ENCODE data around the gene HCN2.

Gene HCN2

GRCh38 chr19:645912-646778, 56.5 kb downstream of the HCN2 start:
- Mint-ChIP-seq H3K36me3 (ENCODE audit: low read depth) (peaks cover 77% of the 10 kb centered on the region), H3K4me1 (ENCODE audit: low read depth) (no peaks in the 10 kb centered on the region), H3K27me3 (peaks cover 4% of the 10 kb centered on the region), H3K9me3 (no peaks in the 10 kb centered on the region), H3K4me3 (no peak overlapping the region), H3K27ac (no peak overlapping the region)
- intact Hi-C loops (cut with micrococcal nuclease): no loop called here

- no peaks in the 10 kb centered on the region for H3K27me3 Mint-ChIP-seq
- peaks cover 85% of the 10 kb centered on the region for H3K36me3 Mint-ChIP-seq (ENCODE audit: low read depth)
- no peak overlapping the region for H3K4me3 Mint-ChIP-seq
- H3K4me1 Mint-ChIP-seq (ENCODE audit: low read depth): no peaks in the 10 kb centered on the region
- H3K9me3 Mint-ChIP-seq: no peaks in the 10 kb centered on the region
- no peak overlapping the region for H3K27ac Mint-ChIP-seq
- intact Hi-C loops (cut with micrococcal nuclease): no loop called here
Observed at GRCh38 chr19:646779-647565, 57.3 kb downstream of the HCN2 start.

GRCh38 chr19:647566-648284, 58.0 kb downstream of the HCN2 start:
- Mint-ChIP-seq H3K27ac (no peak overlapping the region), H3K4me3 (no peak overlapping the region), H3K9me3 (no peaks in the 10 kb centered on the region), H3K27me3 (no peaks in the 10 kb centered on the region), H3K4me1 (ENCODE audit: low read depth) (no peaks in the 10 kb centered on the region), H3K36me3 (ENCODE audit: low read depth) (peaks cover 93% of the 10 kb centered on the region)
- intact Hi-C loops (cut with micrococcal nuclease): no loop called here

- H3K4me1 Mint-ChIP-seq (ENCODE audit: low read depth): no peaks in the 10 kb centered on the region
- intact Hi-C loops (cut with micrococcal nuclease): no loop called here
- no peak overlapping the region for H3K4me3 Mint-ChIP-seq
- H3K36me3 Mint-ChIP-seq (ENCODE audit: low read depth): peaks cover 99% of the 10 kb centered on the region
- H3K9me3 Mint-ChIP-seq: no peaks in the 10 kb centered on the region
- no peak overlapping the region for H3K27ac Mint-ChIP-seq
- H3K27me3 Mint-ChIP-seq: no peaks in the 10 kb centered on the region
Observed at GRCh38 chr19:648305-648704, 58.6 kb downstream of the HCN2 start.

- H3K4me3 Mint-ChIP-seq: no peak overlapping the region
- H3K27ac Mint-ChIP-seq: no peak overlapping the region
- H3K27me3 Mint-ChIP-seq: no peaks in the 10 kb centered on the region
- H3K36me3 Mint-ChIP-seq (ENCODE audit: low read depth): peaks cover 100% of the 10 kb centered on the region
- intact Hi-C loops (cut with micrococcal nuclease): no loop called here
- H3K9me3 Mint-ChIP-seq: no peaks in the 10 kb centered on the region
- no peaks in the 10 kb centered on the region for H3K4me1 Mint-ChIP-seq (ENCODE audit: low read depth)
Observed at GRCh38 chr19:648904-649801, 59.5 kb downstream of the HCN2 start.

GRCh38 chr19:650121-650520, 60.4 kb downstream of the HCN2 start:
- no peaks in the 10 kb centered on the region for H3K9me3 Mint-ChIP-seq
- no peaks in the 10 kb centered on the region for H3K27me3 Mint-ChIP-seq
- H3K4me3 Mint-ChIP-seq: no peak overlapping the region
- peaks cover 100% of the 10 kb centered on the region for H3K36me3 Mint-ChIP-seq (ENCODE audit: low read depth)
- peaks cover 6% of the 10 kb centered on the region for H3K4me1 Mint-ChIP-seq (ENCODE audit: low read depth)
- no peak overlapping the region for H3K27ac Mint-ChIP-seq
- intact Hi-C loops (cut with micrococcal nuclease): no loop called here

- H3K4me3 Mint-ChIP-seq: no peak overlapping the region
- intact Hi-C loops (cut with micrococcal nuclease): no loop called here
- peaks cover 17% of the 10 kb centered on the region for H3K4me1 Mint-ChIP-seq (ENCODE audit: low read depth)
- H3K36me3 Mint-ChIP-seq (ENCODE audit: low read depth): peaks cover 100% of the 10 kb centered on the region
- no peaks in the 10 kb centered on the region for H3K27me3 Mint-ChIP-seq
- H3K9me3 Mint-ChIP-seq: no peaks in the 10 kb centered on the region
- no peak overlapping the region for H3K27ac Mint-ChIP-seq
Observed at GRCh38 chr19:651114-651818, 61.6 kb downstream of the HCN2 start.

GRCh38 chr19:651991-652390, 62.3 kb downstream of the HCN2 start:
- Mint-ChIP-seq H3K4me1 (ENCODE audit: low read depth) (peaks cover 24% of the 10 kb centered on the region), H3K27ac (no peak overlapping the region), H3K9me3 (no peaks in the 10 kb centered on the region), H3K4me3 (no peak overlapping the region), H3K27me3 (no peaks in the 10 kb centered on the region), H3K36me3 (ENCODE audit: low read depth) (peaks cover 100% of the 10 kb centered on the region)
- intact Hi-C loops (cut with micrococcal nuclease): no loop called here

- peaks cover 100% of the 10 kb centered on the region for H3K36me3 Mint-ChIP-seq (ENCODE audit: low read depth)
- peaks cover 32% of the 10 kb centered on the region for H3K4me1 Mint-ChIP-seq (ENCODE audit: low read depth)
- H3K27ac Mint-ChIP-seq: no peak overlapping the region
- no peaks in the 10 kb centered on the region for H3K9me3 Mint-ChIP-seq
- no peaks in the 10 kb centered on the region for H3K27me3 Mint-ChIP-seq
- H3K4me3 Mint-ChIP-seq: no peak overlapping the region
- intact Hi-C loops (cut with micrococcal nuclease): no loop called here
Observed at GRCh38 chr19:652467-653389, 63.0 kb downstream of the HCN2 start.

- H3K4me1 Mint-ChIP-seq (ENCODE audit: low read depth): peaks cover 35% of the 10 kb centered on the region
- peaks cover 100% of the 10 kb centered on the region for H3K36me3 Mint-ChIP-seq (ENCODE audit: low read depth)
- H3K27me3 Mint-ChIP-seq: no peaks in the 10 kb centered on the region
- intact Hi-C loops (cut with micrococcal nuclease): no loop called here
- no peak overlapping the region for H3K4me3 Mint-ChIP-seq
- H3K27ac Mint-ChIP-seq: no peak overlapping the region
- H3K9me3 Mint-ChIP-seq: no peaks in the 10 kb centered on the region
Observed at GRCh38 chr19:653425-653824, 63.7 kb downstream of the HCN2 start.

GRCh38 chr19:655691-656090, 66.0 kb downstream of the HCN2 start:
- H3K36me3 Mint-ChIP-seq (ENCODE audit: low read depth): peaks cover 93% of the 10 kb centered on the region
- no peak overlapping the region for H3K4me3 Mint-ChIP-seq
- H3K27ac Mint-ChIP-seq: no peak overlapping the region
- intact Hi-C loops (cut with micrococcal nuclease): no loop called here
- no peaks in the 10 kb centered on the region for H3K9me3 Mint-ChIP-seq
- H3K4me1 Mint-ChIP-seq (ENCODE audit: low read depth): peaks cover 58% of the 10 kb centered on the region
- H3K27me3 Mint-ChIP-seq: no peaks in the 10 kb centered on the region
